ENCODE results near the gene UMAD1.

Gene UMAD1

DNA sequence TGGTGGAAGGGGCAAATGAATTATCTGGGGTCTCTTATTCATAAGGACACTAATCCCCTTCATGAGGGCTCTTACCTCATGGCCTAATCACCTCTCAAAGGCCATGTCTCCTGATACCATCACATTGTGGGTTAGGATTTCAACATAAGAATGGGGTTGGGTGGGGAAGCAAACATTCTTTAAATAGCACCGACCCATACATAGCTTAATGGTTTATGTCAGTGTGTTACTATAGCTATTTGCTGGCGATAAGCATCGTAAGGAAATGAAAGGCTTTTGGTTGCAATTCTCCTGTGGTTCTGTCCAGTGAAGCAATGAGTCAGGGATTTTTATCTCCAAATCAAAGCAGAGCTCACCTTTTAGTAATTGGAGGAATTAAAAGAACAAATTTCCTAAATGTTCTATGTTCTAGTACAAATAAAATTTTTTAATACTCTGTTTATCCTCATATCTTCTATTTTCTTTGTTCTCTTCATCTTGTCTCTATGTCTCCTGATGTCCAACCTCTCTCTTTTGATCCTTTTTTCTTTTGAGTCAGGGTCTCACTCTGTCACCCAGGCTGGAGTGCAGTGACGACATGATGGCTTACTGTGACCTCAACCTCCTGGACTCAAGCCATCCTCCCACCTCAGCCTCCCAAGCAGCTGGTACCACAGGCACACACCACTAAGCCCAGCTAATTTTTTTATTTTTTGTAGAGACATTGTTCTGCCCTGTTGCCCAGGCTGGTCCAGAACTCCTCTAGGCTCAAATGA is 271.0 kb downstream of the UMAD1 start:
- Mint-ChIP-seq H3K36me3 (ENCODE audit: low read depth) (peaks cover 5% of the 10 kb centered on the region), H3K4me1 (peaks cover 11% of the 10 kb centered on the region), H3K4me3 (no peak overlapping the region), H3K9me3 (no peaks in the 10 kb centered on the region), H3K27ac (no peak overlapping the region), H3K27me3 (ENCODE audit: low read depth) (no peaks in the 10 kb centered on the region)
- no peak for TF ChIP-seq CTCF (IDR thresholded peaks at IDR 0.05; ENCODE audit: unreplicated experiment in 3 of 3)

DNA sequence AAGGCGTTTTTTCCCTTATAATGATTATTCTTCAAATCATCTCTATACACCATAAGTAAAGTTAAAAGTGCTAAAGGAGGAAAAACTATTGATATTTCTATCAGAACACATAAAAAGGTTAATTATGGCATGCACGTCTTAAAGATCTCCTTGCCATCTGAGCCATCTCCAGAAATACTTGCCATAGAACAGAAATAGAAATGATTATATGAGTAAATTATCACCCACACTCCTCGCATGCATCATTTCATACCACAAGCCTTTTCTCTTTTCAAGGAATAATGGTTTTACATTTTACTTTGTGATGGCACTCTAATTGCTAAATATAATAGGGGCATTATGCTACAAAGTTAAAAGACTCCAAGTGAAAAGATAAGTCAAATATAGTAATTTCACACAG is 272.4 kb downstream of the UMAD1 start:
- Mint-ChIP-seq H3K27me3 (ENCODE audit: low read depth) (no peaks in the 10 kb centered on the region), H3K36me3 (ENCODE audit: low read depth) (no peaks in the 10 kb centered on the region), H3K27ac (peak overlapping the region in 1 of 3 experiments; percentile 16), H3K4me1 (peaks cover 11% of the 10 kb centered on the region), H3K4me3 (no peak overlapping the region), H3K9me3 (no peaks in the 10 kb centered on the region)
- TF ChIP-seq CTCF (IDR thresholded peaks at IDR 0.05; ENCODE audit: unreplicated experiment in 3 of 3) = no peak

DNA sequence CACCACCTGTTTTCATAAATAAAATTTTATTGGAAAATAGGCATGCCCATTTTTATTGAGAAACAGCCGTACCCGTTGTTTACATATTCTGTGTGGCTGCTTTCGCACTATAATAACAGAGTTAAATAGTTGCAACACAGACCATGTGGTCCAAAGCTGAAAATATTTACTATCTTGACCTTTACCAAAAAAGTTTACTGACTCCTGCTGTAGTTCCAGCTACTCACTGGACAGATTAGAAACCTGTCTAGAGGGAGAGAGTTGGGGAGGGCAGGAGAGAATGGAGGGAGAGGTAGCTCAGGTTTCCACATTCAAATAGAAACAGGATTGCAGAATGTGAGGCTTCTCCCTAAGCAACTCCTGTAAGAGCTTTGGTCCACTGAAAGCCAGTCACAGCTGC is 273.0 kb downstream of the UMAD1 start:
- Mint-ChIP-seq H3K4me3 (no peak overlapping the region), H3K27me3 (ENCODE audit: low read depth) (no peaks in the 10 kb centered on the region), H3K36me3 (ENCODE audit: low read depth) (no peaks in the 10 kb centered on the region), H3K4me1 (peaks cover 11% of the 10 kb centered on the region), H3K27ac (peak overlapping the region in 2 of 3 experiments; percentile 16 to 27), H3K9me3 (no peaks in the 10 kb centered on the region)
- TF ChIP-seq CTCF (IDR thresholded peaks at IDR 0.05; ENCODE audit: unreplicated experiment in 3 of 3) = no peak

DNA sequence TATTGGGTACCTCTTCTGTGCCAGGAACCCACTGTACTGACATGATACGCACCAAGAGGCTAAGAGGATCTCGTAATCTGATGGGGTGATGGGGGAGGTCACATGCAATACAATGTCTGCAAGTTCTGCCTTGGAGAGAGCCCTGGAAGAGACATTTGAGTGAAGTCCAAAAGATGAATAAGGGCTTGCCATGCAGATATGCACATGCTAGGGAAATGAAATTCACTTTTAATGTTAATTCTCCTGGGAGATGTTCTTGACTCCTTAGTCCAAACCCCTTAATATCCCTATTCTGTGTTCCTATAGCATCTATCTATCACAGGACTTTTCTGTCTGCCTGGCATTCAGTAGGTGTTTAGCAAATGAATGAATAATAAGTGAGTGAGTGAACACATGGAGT is 274.0 kb downstream of the UMAD1 start:
- no peak overlapping the region for H3K27ac Mint-ChIP-seq
- H3K4me1 Mint-ChIP-seq = peaks cover 11% of the 10 kb centered on the region
- no peaks in the 10 kb centered on the region for H3K27me3 Mint-ChIP-seq (ENCODE audit: low read depth)
- TF ChIP-seq CTCF (IDR thresholded peaks at IDR 0.05; ENCODE audit: unreplicated experiment in 3 of 3) = no peak
- no peak overlapping the region for H3K4me3 Mint-ChIP-seq
- H3K9me3 Mint-ChIP-seq = no peaks in the 10 kb centered on the region
- no peaks in the 10 kb centered on the region for H3K36me3 Mint-ChIP-seq (ENCODE audit: low read depth)

- peaks cover 11% of the 10 kb centered on the region for H3K4me1 Mint-ChIP-seq
- TF ChIP-seq CTCF (IDR thresholded peaks at IDR 0.05; ENCODE audit: unreplicated experiment in 3 of 3) = no peak
- no peaks in the 10 kb centered on the region for H3K36me3 Mint-ChIP-seq (ENCODE audit: low read depth)
- H3K9me3 Mint-ChIP-seq = no peaks in the 10 kb centered on the region
- no peaks in the 10 kb centered on the region for H3K27me3 Mint-ChIP-seq (ENCODE audit: low read depth)
- no peak overlapping the region for H3K27ac Mint-ChIP-seq
- H3K4me3 Mint-ChIP-seq = no peak overlapping the region
These were observed 275.5 kb downstream of the UMAD1 start for GRCh38 chr7:7916064-7916463.

DNA sequence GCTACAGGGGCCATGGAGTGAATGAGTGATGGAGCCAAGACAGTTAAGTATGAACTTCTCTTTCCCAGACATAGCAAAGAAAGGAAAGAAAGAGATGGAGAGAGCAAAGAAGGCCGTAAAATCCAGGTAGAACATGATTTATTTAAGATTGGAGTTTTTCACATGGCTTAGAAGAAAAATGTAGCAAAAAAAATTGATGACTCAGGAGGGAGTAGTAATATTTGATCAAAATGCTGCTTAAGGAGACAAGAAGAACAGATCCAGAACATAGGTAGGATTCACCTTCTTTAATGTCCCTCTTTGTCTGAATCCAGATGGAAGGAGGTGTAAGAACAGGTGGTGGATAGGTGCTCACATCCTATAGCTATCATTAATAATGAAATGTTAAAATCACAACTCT is 277.0 kb downstream of the UMAD1 start:
- no peak overlapping the region for H3K27ac Mint-ChIP-seq
- no peaks in the 10 kb centered on the region for H3K36me3 Mint-ChIP-seq (ENCODE audit: low read depth)
- H3K9me3 Mint-ChIP-seq = no peaks in the 10 kb centered on the region
- no peak for TF ChIP-seq CTCF (IDR thresholded peaks at IDR 0.05; ENCODE audit: unreplicated experiment in 3 of 3)
- H3K27me3 Mint-ChIP-seq (ENCODE audit: low read depth) = no peaks in the 10 kb centered on the region
- peaks cover 11% of the 10 kb centered on the region for H3K4me1 Mint-ChIP-seq
- H3K4me3 Mint-ChIP-seq = no peak overlapping the region

Data from nephron (organoid).